OCI-LY3 (cell line): ENCODE data around the gene WDR27.
"Not testable (repeated sequence)": the region's sequence is repeated elsewhere in the genome, so short reads cannot be mapped to it uniquely, and the experiment has no call there.

Experiments used
- H2AFZ ChIP-seq: fragments of 200-600, 300-600 bp; shearing (Covaris generic); 2 replicates; pipeline ENCODE4 v1.6.0; 2014; ENCODE audit warnings: antibody characterized with exemption, low read depth, low read length
- H3K27ac ChIP-seq: fragments of 200-600, 300-600 bp; sonication (generic); 2 replicates; pipeline ENCODE4 v1.5.1; 2014; ENCODE audit warnings: mild to moderate bottlenecking, low read length, moderate library complexity, mixed read lengths
- H3K27me3 ChIP-seq: fragments of 200-600, 300-600 bp; sonication (generic); 2 replicates; pipeline ENCODE4 v1.6.1; 2014; ENCODE audit warnings: low read depth, low read length, mixed read lengths
- H3K36me3 ChIP-seq: fragments of 200-600, 300-600 bp; sonication (generic); replicated peaks from 2 replicates; pipeline ENCODE3; 2014; ENCODE audit warnings: low read depth, low read length, mixed read lengths
- H3K4me1 ChIP-seq: fragments of 300-600, 200-600 bp; sonication (generic); 2 replicates; pipeline ENCODE4 v1.6.1; 2014; ENCODE audit warnings: low read length, mixed read lengths
- H3K4me2 ChIP-seq: fragments of 200-600, 300-600 bp; sonication (generic); 2 replicates; pipeline ENCODE4 v1.6.1; 2014; ENCODE audit warnings: low read length, mixed read lengths
- H3K4me3 ChIP-seq: fragments of 300-600, 200-600 bp; sonication (generic); 2 replicates; pipeline ENCODE4 v1.5.1; 2014; ENCODE audit warnings: antibody characterized with exemption, mild to moderate bottlenecking, low read length, moderate library complexity
- H3K79me2 ChIP-seq: fragments of 300-600, 200-600 bp; shearing (Covaris generic); 2 replicates; pipeline ENCODE4 v1.6.1; 2014; ENCODE audit warnings: mild to moderate bottlenecking, low read length, mixed read lengths
- H3K9ac ChIP-seq: fragments of 300-600, 200-600 bp; shearing (Covaris generic); 2 replicates; pipeline ENCODE4 v1.6.0; 2014; ENCODE audit warnings: mild to moderate bottlenecking, low read length, moderate library complexity
- H3K9me3 ChIP-seq: fragments of 200-600, 300-600 bp; shearing (Covaris generic); 2 replicates; pipeline ENCODE4 v1.6.1; 2014; ENCODE audit warnings: low read length, mixed read lengths; ENCODE audit not compliant: insufficient read depth
- H4K20me1 ChIP-seq: fragments of 200-600, 300-600 bp; sonication (generic); 2 replicates; pipeline ENCODE4 v1.6.1; 2016; ENCODE audit warnings: low read length, mixed read lengths; ENCODE audit not compliant: insufficient read depth
- CTCF ChIP-seq: fragments of 200-600, 300-600 bp; sonication (generic); IDR thresholded peaks from 2 replicates; pipeline ENCODE4 v1.5.1; 2014; ENCODE audit warnings: antibody characterized with exemption, low read length, low read depth
- EZH2phosphoT487 ChIP-seq: fragments of 200-600 bp; shearing (Covaris generic); IDR thresholded peaks from 2 replicates; pipeline ENCODE4 v1.6.1; 2018; ENCODE audit warnings: antibody characterized with exemption, mixed run types, low read depth

Gene WDR27

DNA sequence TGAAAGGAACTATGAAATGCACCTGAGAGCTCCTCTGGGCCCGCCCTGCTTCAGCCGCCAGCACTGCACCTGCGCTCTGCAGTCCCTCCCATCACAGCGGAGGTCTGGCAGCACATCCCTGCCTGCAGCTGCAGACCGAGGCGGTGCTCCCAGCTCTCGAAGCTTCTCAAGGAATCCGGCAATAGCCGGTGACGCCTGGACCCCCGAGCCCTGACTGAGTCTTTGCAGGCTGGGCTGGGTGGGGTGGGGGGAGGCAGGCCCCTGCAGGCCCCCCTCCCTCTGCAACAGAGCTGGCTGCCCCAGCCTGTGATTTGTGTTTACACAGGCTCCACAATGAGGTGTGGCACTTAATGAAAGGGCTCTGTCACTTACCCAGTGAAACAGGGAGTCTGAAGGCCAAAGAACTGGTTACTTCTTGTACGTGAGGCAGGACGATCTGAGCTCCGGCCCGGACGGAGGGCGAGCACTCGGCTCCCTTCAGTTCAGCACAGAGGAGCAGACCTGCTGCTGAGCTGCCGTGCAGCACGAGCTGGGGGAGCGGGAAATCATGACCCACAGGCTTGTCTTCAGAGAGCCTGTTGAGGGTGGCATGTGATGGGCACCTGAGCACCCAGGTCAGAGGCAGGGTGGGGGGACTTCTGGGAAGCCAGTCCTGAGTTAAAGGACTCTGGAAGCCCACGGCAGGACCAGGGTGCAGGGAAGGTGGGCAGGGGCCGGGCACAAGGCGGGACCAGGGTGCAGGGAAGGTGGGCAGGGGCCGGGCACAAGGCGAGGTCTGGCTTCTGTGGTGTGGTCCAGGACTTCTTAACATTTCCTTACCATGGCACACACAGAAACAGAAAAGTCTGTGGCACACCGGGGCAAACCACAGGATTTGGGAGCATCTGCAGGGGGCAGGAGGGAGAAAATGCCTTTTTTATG, 255.9 kb downstream of the WDR27 start:
- TF ChIP-seq CTCF (no peak), EZH2phosphoT487 (no peak)
- H3K9ac ChIP-seq = no peak overlapping the region
- no peaks in the 10 kb centered on the region for H3K27me3 ChIP-seq
- H4K20me1 ChIP-seq = no peaks in the 10 kb centered on the region
- no peak overlapping the region for H3K4me3 ChIP-seq
- no peaks in the 10 kb centered on the region for H3K4me1 ChIP-seq
- no peaks in the 10 kb centered on the region for H3K36me3 ChIP-seq
- H3K4me2 ChIP-seq = no peak overlapping the region
- H2AFZ ChIP-seq = no peak overlapping the region
- H3K27ac ChIP-seq = no peak overlapping the region
- H3K79me2 ChIP-seq = no peaks in the 10 kb centered on the region
- no peaks in the 10 kb centered on the region for H3K9me3 ChIP-seq

GRCh38 chr6:169445227-169445626, 256.6 kb downstream of the WDR27 start:
- Histone ChIP-seq H4K20me1 (no peaks in the 10 kb centered on the region), H3K4me2 (no peak overlapping the region)
- TF ChIP-seq CTCF = no peak
- no peak for TF ChIP-seq EZH2phosphoT487

GRCh38 chr6:169441292-169441691, 260.5 kb downstream of the WDR27 start:
- H3K4me2 ChIP-seq = no peak overlapping the region
- H3K9ac ChIP-seq = no peak overlapping the region
- TF ChIP-seq EZH2phosphoT487 (no peak), CTCF (no peak)
- H3K27me3 ChIP-seq = no peaks in the 10 kb centered on the region
- no peaks in the 10 kb centered on the region for H3K4me1 ChIP-seq
- no peaks in the 10 kb centered on the region for H3K79me2 ChIP-seq
- no peak overlapping the region for H2AFZ ChIP-seq
- no peaks in the 10 kb centered on the region for H3K36me3 ChIP-seq
- no peak overlapping the region for H3K27ac ChIP-seq
- H4K20me1 ChIP-seq = no peaks in the 10 kb centered on the region
- H3K9me3 ChIP-seq = no peaks in the 10 kb centered on the region
- H3K4me3 ChIP-seq = no peak overlapping the region

More at GRCh38 chr6:169445227-169445626, 256.6 kb downstream of the WDR27 start:
- Histone ChIP-seq H3K9me3 (no peaks in the 10 kb centered on the region), H2AFZ (no peak overlapping the region), H3K79me2 (no peaks in the 10 kb centered on the region), H3K9ac (no peak overlapping the region), H3K27ac (no peak overlapping the region), H3K36me3 (no peaks in the 10 kb centered on the region), H3K4me1 (no peaks in the 10 kb centered on the region), H3K4me3 (no peak overlapping the region), H3K27me3 (no peaks in the 10 kb centered on the region)

GRCh38 chr6:169439710-169440109, 262.1 kb downstream of the WDR27 start:
- Histone ChIP-seq H3K27me3 (no peaks in the 10 kb centered on the region), H3K9me3 (no peaks in the 10 kb centered on the region), H3K4me3 (no peak overlapping the region), H4K20me1 (no peaks in the 10 kb centered on the region), H2AFZ (no peak overlapping the region), H3K27ac (no peak overlapping the region), H3K36me3 (no peaks in the 10 kb centered on the region), H3K79me2 (no peaks in the 10 kb centered on the region), H3K4me1 (no peaks in the 10 kb centered on the region), H3K9ac (no peak overlapping the region), H3K4me2 (no peak overlapping the region)
- TF ChIP-seq EZH2phosphoT487 = no peak
- TF ChIP-seq CTCF = no peak

DNA sequence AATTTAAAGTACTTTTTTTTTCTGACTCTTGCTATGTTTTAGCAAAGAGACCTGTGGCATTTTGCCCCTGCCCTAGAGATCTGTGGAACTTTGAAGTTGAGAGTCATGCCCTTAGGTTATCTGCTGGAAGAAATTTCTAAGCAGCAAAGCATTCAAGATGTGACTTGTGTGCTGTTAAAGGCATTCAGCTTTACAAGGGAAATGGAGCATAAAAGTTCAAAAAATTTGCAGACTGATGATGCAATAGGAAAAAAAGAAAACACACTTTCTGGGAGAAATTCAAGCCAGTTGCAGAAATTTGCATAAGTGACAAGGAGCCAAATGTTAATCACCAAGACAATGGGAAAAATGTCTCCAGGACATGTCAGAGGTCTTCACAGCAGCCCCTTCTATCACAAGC, 267.3 kb downstream of the WDR27 start:
- H3K9ac ChIP-seq, H3K4me1 ChIP-seq, H2AFZ ChIP-seq, H3K36me3 ChIP-seq, H3K79me2 ChIP-seq, H4K20me1 ChIP-seq, H3K4me2 ChIP-seq, H3K9me3 ChIP-seq, H3K4me3 ChIP-seq, H3K27me3 ChIP-seq, H3K27ac ChIP-seq: not testable (repeated sequence)
